ENCODE measurements around the gene SUSD1. TPM values are rescaled to one million over a fixed set of nuclear protein-coding genes. Genes with fewer than 3 reads are reported as not detected.

Gene SUSD1
- total and polyA plus RNA-seq, 2 donors (not counting 3 experiments of a cell fraction or from before 2014, with no cell fraction given), result 33.1 to 37.8 TPM

- DNase-seq (ENCODE audit: low read depth, low spot score), result no peak
- Histone ChIP-seq H3K79me2 (ENCODE audit: control insufficient read depth, insufficient read depth, low read length) (no peaks in the 10 kb centered on the region), H3K27ac (ENCODE audit: insufficient read depth, low read depth, low read length) (no peak overlapping the region), H3K9me1 (replicated peaks; ENCODE audit: control insufficient read depth, extremely low read depth, insufficient read depth, low read length) (no peaks in the 10 kb centered on the region), H4K20me1 (replicated peaks; ENCODE audit: control insufficient read depth, extremely low read depth, insufficient read depth, low read length) (no peaks in the 10 kb centered on the region), H3K4me3 (replicated peaks in 1 of 3; ENCODE audit: insufficient read depth in 1 of 3, low read depth in 1 of 3, low read length in 3 of 3) (no peak overlapping the region), H3K36me3 (ENCODE audit: control insufficient read depth in 2 of 2, extremely low read depth in 1 of 2, insufficient read depth in 2 of 2, low read length in 2 of 2) (no peaks in the 10 kb centered on the region), H2AFZ (ENCODE audit: low read depth, low read length) (no peak overlapping the region), H3K4me2 (ENCODE audit: insufficient read depth, low read length) (no peak overlapping the region), H3K9me3 (replicated peaks; ENCODE audit: control insufficient read depth, insufficient read depth, low read length) (no peaks in the 10 kb centered on the region), H3K27me3 (ENCODE audit: control insufficient read depth in 2 of 2, insufficient read depth in 2 of 2, low read length in 2 of 2) (no peaks in the 10 kb centered on the region), H3K9ac (replicated peaks; ENCODE audit: extremely low read depth, insufficient read depth, low read length) (no peak overlapping the region), H3K4me1 (ENCODE audit: control insufficient read depth, extremely low read depth, insufficient read depth, low read length) (no peaks in the 10 kb centered on the region)
- dilution Hi-C loops (cut with MboI; ENCODE audit: extremely low pct_ligation_motif_present, low sequenced_read_pairs) (no loop called here), intact Hi-C loops (cut with micrococcal nuclease) (no loop called here)
- no peak for TF ChIP-seq POLR2AphosphoS5 (IDR thresholded peaks at IDR 0.05; ENCODE audit: insufficient read depth, low read depth, low read length)
- TF ChIP-seq POLR2A (IDR thresholded peaks at IDR 0.05; ENCODE audit: low read depth, low read length), result no peak
- CTCF ChIA-PET, result interaction anchor here (1.7 kb wide), 2 partner anchors 12 to 20 kb away, joined by 4 to 8 read pairs; no protein-coding TSS in a partner anchor
- FAIRE-seq, result no peak
- POLR2A ChIA-PET, result no interaction called here
- no TSS peak for BruUV-seq (replicated peaks)
Measured at GRCh38 chr9:112132356-112132755, 42.7 kb downstream of the SUSD1 start.

- no peak overlapping the region for H3K9ac ChIP-seq (replicated peaks; ENCODE audit: extremely low read depth, insufficient read depth, low read length)
- ChIA-PET POLR2A (interaction anchor here (0.6 kb wide), 1 partner anchor 231 kb away, joined by 4 read pairs; no protein-coding TSS in a partner anchor), CTCF (interaction anchor here (0.6 to 1.7 kb wide), 4 partner anchors 18 to 593 kb away, joined by 3 to 8 read pairs (median 3); partner anchors contain the start of gene PTBP3)
- dilution Hi-C loops (cut with MboI; ENCODE audit: extremely low pct_ligation_motif_present, low sequenced_read_pairs) (no loop called here), intact Hi-C loops (cut with micrococcal nuclease) (no loop called here)
- no peaks in the 10 kb centered on the region for H3K4me1 ChIP-seq (ENCODE audit: control insufficient read depth, extremely low read depth, insufficient read depth, low read length)
- H2AFZ ChIP-seq (ENCODE audit: low read depth, low read length), result no peak overlapping the region
- no peaks in the 10 kb centered on the region for H3K9me1 ChIP-seq (replicated peaks; ENCODE audit: control insufficient read depth, extremely low read depth, insufficient read depth, low read length)
- no peak overlapping the region for H3K27ac ChIP-seq (ENCODE audit: insufficient read depth, low read depth, low read length)
- no TSS peak for BruUV-seq (replicated peaks)
- no peaks in the 10 kb centered on the region for H3K27me3 ChIP-seq (ENCODE audit: control insufficient read depth in 2 of 2, insufficient read depth in 2 of 2, low read length in 2 of 2)
- no peak overlapping the region for H3K4me2 ChIP-seq (ENCODE audit: insufficient read depth, low read length)
- DNase-seq (ENCODE audit: low read depth, low spot score) (no peak), FAIRE-seq (no peak)
- no peaks in the 10 kb centered on the region for H3K36me3 ChIP-seq (ENCODE audit: control insufficient read depth in 2 of 2, extremely low read depth in 1 of 2, insufficient read depth in 2 of 2, low read length in 2 of 2)
- H3K79me2 ChIP-seq (ENCODE audit: control insufficient read depth, insufficient read depth, low read length), result no peaks in the 10 kb centered on the region
- no peak overlapping the region for H3K4me3 ChIP-seq (replicated peaks in 1 of 3; ENCODE audit: insufficient read depth in 1 of 3, low read depth in 1 of 3, low read length in 3 of 3)
- no peak for TF ChIP-seq GATA2 (IDR thresholded peaks at IDR 0.05; ENCODE audit: insufficient read depth, insufficient read length, low read depth, low read length)
- no peak for TF ChIP-seq JUN (IDR thresholded peaks at IDR 0.05; ENCODE audit: borderline replicate concordance, insufficient read depth, insufficient read length, low read depth)
- TF ChIP-seq, protein P1, sequence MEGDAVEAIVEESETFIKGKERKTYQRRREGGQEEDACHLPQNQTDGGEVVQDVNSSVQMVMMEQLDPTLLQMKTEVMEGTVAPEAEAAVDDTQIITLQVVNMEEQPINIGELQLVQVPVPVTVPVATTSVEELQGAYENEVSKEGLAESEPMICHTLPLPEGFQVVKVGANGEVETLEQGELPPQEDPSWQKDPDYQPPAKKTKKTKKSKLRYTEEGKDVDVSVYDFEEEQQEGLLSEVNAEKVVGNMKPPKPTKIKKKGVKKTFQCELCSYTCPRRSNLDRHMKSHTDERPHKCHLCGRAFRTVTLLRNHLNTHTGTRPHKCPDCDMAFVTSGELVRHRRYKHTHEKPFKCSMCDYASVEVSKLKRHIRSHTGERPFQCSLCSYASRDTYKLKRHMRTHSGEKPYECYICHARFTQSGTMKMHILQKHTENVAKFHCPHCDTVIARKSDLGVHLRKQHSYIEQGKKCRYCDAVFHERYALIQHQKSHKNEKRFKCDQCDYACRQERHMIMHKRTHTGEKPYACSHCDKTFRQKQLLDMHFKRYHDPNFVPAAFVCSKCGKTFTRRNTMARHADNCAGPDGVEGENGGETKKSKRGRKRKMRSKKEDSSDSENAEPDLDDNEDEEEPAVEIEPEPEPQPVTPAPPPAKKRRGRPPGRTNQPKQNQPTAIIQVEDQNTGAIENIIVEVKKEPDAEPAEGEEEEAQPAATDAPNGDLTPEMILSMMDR (IDR thresholded peaks at IDR 0.05; ENCODE audit: extremely low read depth in 1 of 2, insufficient read depth in 1 of 2, low read depth in 1 of 2, low read length in 2 of 2), result no peak
- no peak for TF ChIP-seq EZH2 (IDR thresholded peaks at IDR 0.05; ENCODE audit: borderline replicate concordance, low read depth, low read length, severe bottlenecking)
- no peak for TF ChIP-seq POLR2AphosphoS5 (IDR thresholded peaks at IDR 0.05; ENCODE audit: insufficient read depth, low read depth, low read length)
- TF ChIP-seq, protein P2, sequence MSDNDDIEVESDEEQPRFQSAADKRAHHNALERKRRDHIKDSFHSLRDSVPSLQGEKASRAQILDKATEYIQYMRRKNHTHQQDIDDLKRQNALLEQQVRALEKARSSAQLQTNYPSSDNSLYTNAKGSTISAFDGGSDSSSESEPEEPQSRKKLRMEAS (IDR thresholded peaks at IDR 0.05; ENCODE audit: insufficient read depth, insufficient read length), result no peak
- TF ChIP-seq POLR2A (IDR thresholded peaks at IDR 0.05; ENCODE audit: low read depth, low read length), result no peak
- TF ChIP-seq FOS (IDR thresholded peaks at IDR 0.05; ENCODE audit: borderline replicate concordance, insufficient read depth, low read length), result no peak
- H3K9me3 ChIP-seq (replicated peaks; ENCODE audit: control insufficient read depth, insufficient read depth, low read length), result no peaks in the 10 kb centered on the region
- no peaks in the 10 kb centered on the region for H4K20me1 ChIP-seq (replicated peaks; ENCODE audit: control insufficient read depth, extremely low read depth, insufficient read depth, low read length)
Measured at GRCh38 chr9:112130997-112131396, 44.1 kb downstream of the SUSD1 start.

Data from endothelial cell of umbilical vein (primary cell).